HepG2 (cell line): Measurements from ENCODE around the gene PLB1. TPM values are rescaled to one million over a fixed set of nuclear protein-coding genes. Genes with fewer than 3 reads are reported as not detected.

ENCODE experiments used
- ARID2 ChIP-seq: sonication (generic); formaldehyde crosslinking; IDR thresholded peaks from 2 replicates; pipeline ENCODE4 v1.8.1; 2022; ENCODE audit warnings: mild to moderate bottlenecking, missing genetic modification reagents, borderline replicate concordance
- ATF3 ChIP-seq: sonication (generic); formaldehyde crosslinking; IDR thresholded peaks from 2 replicates; pipeline ENCODE4 v1.4.0; 2020; ENCODE audit warnings: missing genetic modification reagents
- BRCA1 ChIP-seq: sonication (generic); formaldehyde crosslinking; IDR thresholded peaks from 2 replicates; pipeline ENCODE4 v1.4.0; 2020; ENCODE audit warnings: missing genetic modification reagents
- ISX ChIP-seq: sonication (generic); formaldehyde crosslinking; conservative IDR thresholded peaks from 2 replicates; pipeline ENCODE4 v1.5.0; 2020; ENCODE audit warnings: missing genetic modification reagents
- KDM1A ChIP-seq: IDR thresholded peaks from 2 replicates; pipeline ENCODE4 v1.6.1; 2016; ENCODE audit warnings: missing compliant biosample characterization
- LCORL ChIP-seq, 2 experiments: fragments of 450-650 bp in 1 of 2; sonication (generic) in 1 of 2; formaldehyde crosslinking in 1 of 2; IDR thresholded peaks; 2 replicates each; pipeline versions ENCODE4 v1.5.0 to v1.6.1; 2017 to 2020; ENCODE audit warnings: antibody characterized with exemption in 1 of 2, missing genetic modification reagents in 1 of 2
- MAFK ChIP-seq, 2 experiments: IDR thresholded peaks in 1 of 2; conservative IDR thresholded peaks in 1 of 2; 2 replicates each; pipeline ENCODE4 v1.6.1; 2011; ENCODE audit warnings: improper control_type of control experiment in 2 of 2, low read length in 2 of 2
- MYNN ChIP-seq: sonication (generic); formaldehyde crosslinking; IDR thresholded peaks from 2 replicates; pipeline ENCODE4 v1.4.0; 2020; ENCODE audit warnings: mild to moderate bottlenecking, low read depth, missing genetic modification reagents
- SALL1 ChIP-seq: sonication (generic); formaldehyde crosslinking; IDR thresholded peaks from 2 replicates; pipeline ENCODE4 v1.8.0; 2022; ENCODE audit warnings: mild to moderate bottlenecking, missing genetic modification reagents
- SRSF1 ChIP-seq: fragments of 200-400 bp; formaldehyde crosslinking; optimal IDR thresholded peaks from 2 replicates; pipeline ENCODE3; 2017; ENCODE audit warnings: mild to moderate bottlenecking, low read depth, low read length, moderate library complexity
- TFDP1 ChIP-seq: IDR thresholded peaks from 2 replicates; pipeline ENCODE4 v1.6.1; 2016; ENCODE audit warnings: missing compliant biosample characterization, missing genetic modification reagents, borderline replicate concordance
- ZKSCAN8 ChIP-seq: IDR thresholded peaks from 2 replicates; pipeline ENCODE4 v1.6.1; 2016; ENCODE audit warnings: borderline replicate concordance, missing genetic modification reagents, missing compliant biosample characterization
- ZNF275 ChIP-seq: sonication (generic); formaldehyde crosslinking; IDR thresholded peaks from 2 replicates; pipeline ENCODE4 v1.8.0; 2022; ENCODE audit warnings: missing genetic modification reagents, mild to moderate bottlenecking, inconsistent platforms, borderline replicate concordance
- ZNF615 ChIP-seq: sonication (generic); formaldehyde crosslinking; IDR thresholded peaks from 2 replicates; pipeline ENCODE4 v1.5.0; 2020; ENCODE audit warnings: mild to moderate bottlenecking, missing genetic modification reagents, borderline replicate concordance
- ZNF646 ChIP-seq: sonication (generic); formaldehyde crosslinking; IDR thresholded peaks from 2 replicates; pipeline ENCODE4 v1.9.0; 2021; ENCODE audit warnings: mild to moderate bottlenecking, missing genetic modification reagents
- ZNF660 ChIP-seq: sonication (generic); formaldehyde crosslinking; IDR thresholded peaks from 2 replicates; pipeline ENCODE4 v1.5.1; 2020; ENCODE audit warnings: mild to moderate bottlenecking, low read depth, missing genetic modification reagents, borderline replicate concordance
- polyA plus RNA-seq, 8 experiments: library from polyadenylated mRNA; depleted of rRNA in 3 of 8; stranded (reverse) in 7 of 8; unstranded in 1 of 8; fragments of >200 nt; fragmentation: Illumina TruSeq in 4 of 8; extraction: Trizol in 4 of 8; gene quantifications; 2 replicates each; pipeline versions ENCODE4 v1.2.1 to v1.2.3, GENCODE V29; 2011 to 2016; ENCODE audit warnings: low read depth in 4 of 8, missing spikeins in 1 of 8, mixed read lengths in 1 of 8; ENCODE audit not compliant: insufficient read depth in 1 of 8
- total RNA-seq, 5 experiments: library from RNA; depleted of rRNA; stranded (reverse); fragments of >200 nt; fragmentation: Illumina TruSeq; extraction: Trizol; gene quantifications; 2 replicates each; pipeline ENCODE4 v1.2.3, GENCODE V29; 2016; ENCODE audit warnings: low read depth in 1 of 5

Gene PLB1
- total and polyA plus RNA-seq, 2 of the 13 experiments (the other 11 are each of a cell fraction or from before 2014, with no cell fraction given), result 0.20 to 1.8 TPM

- TF ChIP-seq ZNF646 (CRISPR knock-in tag) (no peak), BRCA1 (CRISPR knock-in tag) (no peak), SALL1 (CRISPR knock-in tag) (peak; percentile 69; the same call in 1 of the 2 replicates), ARID2 (0 out of 2 replicates have a peak, but pooled peaks have one; percentile 25), KDM1A (no peak), SRSF1 (no peak), ZNF660 (CRISPR knock-in tag) (no peak), LCORL (IDR thresholded peaks at IDR 0.05) (no peak), LCORL (CRISPR knock-in tag; IDR thresholded peaks at IDR 0.05) (no peak), ZKSCAN8 (CRISPR knock-in tag) (0 out of 2 replicates have a peak, but pooled peaks have one; percentile 19), MYNN (CRISPR knock-in tag) (no peak), ATF3 (0 out of 2 replicates have a peak, but pooled peaks have one; percentile 49), TFDP1 (peak; percentile 53; the same call in 1 of the 2 replicates), ZNF615 (CRISPR knock-in tag) (no peak), ZNF275 (CRISPR knock-in tag) (no peak), MAFK (conservative IDR thresholded peaks at IDR 0.05 in 1 of 2, IDR thresholded peaks at IDR 0.05 in 1 of 2; ENCODE audit: low read length in 2 of 2) (no peak), ISX (CRISPR knock-in tag) (no peak)
These were observed 70.7 kb downstream of the PLB1 start (continued) for GRCh38 chr2:28566521-28567041.
